K562 (cell line): ENCODE measurements around the gene ZBTB14. TPM values are rescaled to one million over a fixed set of nuclear protein-coding genes. Genes with fewer than 3 reads are reported as not detected.
A peak's percentile ranks its signal among the peaks of the same experiment; 100 is the strongest.

ENCODE experiments used
- ATAC-seq: fragments of 200-7000 bp; cut with Tn5 transposase; 3 replicates; pipeline ENCODE4 v1.9.1; 2020; ENCODE audit warnings: moderate library complexity
- BruUV-seq: library from RNA; stranded (reverse); fragments of 400-500 nt; replicated peaks from 2 replicates; lab custom pipeline; 2021; lab: Mats Ljungman, UMichigan
- CTCF ChIA-PET: fragments of 300-600 bp; formaldehyde crosslinking; extraction: SDS; loops from one replicate; lab custom pipeline; 2021; ENCODE audit warnings: low intra/inter-chr PET ratio; lab: Yijun Ruan, JAX
- POLR2A ChIA-PET: fragments of 300-600, 350-650 bp; sonication (Branson Sonifier 250); formaldehyde crosslinking; extraction: SDS; loops from one replicate; lab custom pipeline; 2021; ENCODE audit warnings: antibody characterized with exemption, inconsistent platforms; lab: Yijun Ruan, JAX
- DNase-seq, 4 experiments: peaks; one replicate each; pipeline versions ENCODE4 v3.0.0 to v3.0.0-alpha.2; 2011 to 2018; ENCODE audit warnings: low spot score in 3 of 4, mixed read lengths in 3 of 4; ENCODE audit errors: extremely low read depth in 1 of 4
- FAIRE-seq: peaks from 2 replicates; lab custom pipeline; 2011; peaks lifted over from hg19 to GRCh38; lab: Jason Lieb, UNC
- H2AFZ ChIP-seq: 2 replicates; pipeline ENCODE4 v1.6.0; 2011; ENCODE audit warnings: low read depth, low read length, control low read depth, inconsistent platforms
- H3K27ac ChIP-seq: fragments of 200-600 bp; 3 replicates; pipeline ENCODE4 v1.8.0; 2011; ENCODE audit warnings: low read depth, mild to moderate bottlenecking, control low read depth, inconsistent platforms, low read length, moderate library complexity, mixed read lengths; ENCODE audit errors: extremely low read depth
- H3K27me3 ChIP-seq, 2 experiments: fragments of 300-600 bp in 1 of 2; 2 replicates in 1 of 2; 3 replicates in 1 of 2; pipeline versions ENCODE4 v1.6.0 to v1.8.0; 2011; ENCODE audit warnings: inconsistent platforms in 2 of 2, low read length in 2 of 2, mild to moderate bottlenecking in 1 of 2, mixed read lengths in 1 of 2, moderate library complexity in 1 of 2; ENCODE audit not compliant: control insufficient read depth in 2 of 2, insufficient read depth in 2 of 2
- H3K36me3 ChIP-seq: fragments of 300-600 bp; 3 replicates; pipeline ENCODE4 v1.8.0; 2011; ENCODE audit warnings: mild to moderate bottlenecking, low read length, inconsistent platforms; ENCODE audit not compliant: control insufficient read depth, insufficient read depth
- H3K4me1 ChIP-seq, 2 experiments: fragments of 200-600 bp in 1 of 2; replicated peaks in 1 of 2; 2 replicates in 1 of 2; 3 replicates in 1 of 2; pipeline versions ENCODE4 v1.5.1 to v1.8.0; 2011; ENCODE audit warnings: inconsistent platforms in 2 of 2, low read length in 2 of 2, mild to moderate bottlenecking in 1 of 2, mixed read lengths in 1 of 2, moderate library complexity in 1 of 2; ENCODE audit not compliant: control insufficient read depth in 2 of 2, insufficient read depth in 2 of 2
- H3K4me2 ChIP-seq: 2 replicates; pipeline ENCODE4 v1.6.1; 2011; ENCODE audit warnings: low read length, control low read depth, inconsistent platforms, mixed read lengths; ENCODE audit not compliant: insufficient read depth
- H3K4me3 ChIP-seq: fragments of 200-600 bp; sonication (generic), shearing (Covaris generic); 2 replicates; pipeline ENCODE4 v1.5.1; 2016; ENCODE audit warnings: control low read depth, inconsistent platforms
- H3K79me2 ChIP-seq: fragments of 200-600 bp; 3 replicates; pipeline ENCODE4 v1.8.0; 2011; ENCODE audit warnings: low read length, inconsistent platforms; ENCODE audit not compliant: control insufficient read depth, insufficient read depth
- H3K9ac ChIP-seq, 2 experiments: 2 replicates each; pipeline versions ENCODE4 v1.6.0 to v1.6.1; 2011; ENCODE audit warnings: low read depth in 2 of 2, low read length in 2 of 2, control low read depth in 1 of 2, inconsistent platforms in 1 of 2, mild to moderate bottlenecking in 1 of 2, mixed read lengths in 1 of 2; ENCODE audit not compliant: insufficient read depth in 1 of 2
- H3K9me1 ChIP-seq: one replicate; pipeline ENCODE4 v1.6.0; 2011; ENCODE audit warnings: inconsistent platforms, mild to moderate bottlenecking, low read length, moderate library complexity; ENCODE audit not compliant: control insufficient read depth, insufficient read depth
- H3K9me3 ChIP-seq: replicated peaks from 2 replicates; pipeline ENCODE4 v1.5.1; 2011; ENCODE audit warnings: low read depth, low read length, inconsistent platforms; ENCODE audit not compliant: control insufficient read depth, insufficient read depth
- H4K20me1 ChIP-seq: replicated peaks from 2 replicates; pipeline ENCODE4 v1.6.1; 2011; ENCODE audit warnings: low read length, inconsistent platforms, mixed read lengths; ENCODE audit not compliant: control insufficient read depth, insufficient read depth
- ZNF175 ChIP-seq: fragments of 200-800 bp; sonication (Bioruptor generic); IDR thresholded peaks from 2 replicates; pipeline ENCODE4 v1.6.1; 2016; ENCODE audit warnings: low read depth, mild to moderate bottlenecking, missing genetic modification characterization, missing compliant biosample characterization
- WGBS: fragments of 100-300 bp; shearing (Covaris generic); methylation state at CpG from one replicate; pipeline ENCODE4 v1.1.6; 2016; ENCODE audit warnings: low coverage, mixed read lengths; ENCODE audit not compliant: insufficient coverage; ENCODE audit errors: missing lambda C conversion rate; 5-methylcytosine and 5-hydroxymethylcytosine counted together
- in situ Hi-C: fragments of 300-500 bp; cut with MboI; formaldehyde crosslinking; loops from 4 replicates; pipeline ENCODE4 v1.15.0; 2018; ENCODE audit warnings: inconsistent platforms, mixed read lengths
- intact Hi-C: fragments of 100-400 bp; cut with micrococcal nuclease; formaldehyde crosslinking; loops from 2 replicates; pipeline ENCODE4 v1.14.2; 2022
- polyA plus RNA-seq, 8 experiments: library from polyadenylated mRNA; depleted of rRNA in 4 of 8; stranded (reverse) in 5 of 8; unstranded in 3 of 8; fragments of >200 nt; fragmentation: Nextera tagmentation in 2 of 8; fragmentation: Illumina TruSeq in 1 of 8; extraction: Ambion mirVana in 2 of 8; extraction: Trizol in 1 of 8; gene quantifications; 2 replicates each; pipeline versions ENCODE4 v1.2.1 to v1.2.3, GENCODE V29; 2011 to 2014; ENCODE audit warnings: inconsistent platforms in 1 of 8, missing spikeins in 1 of 8
- total RNA-seq, 7 experiments: library from RNA; depleted of rRNA in 6 of 7; stranded (reverse); fragments of >200 nt in 6 of 7; fragmentation: Illumina TruSeq in 2 of 7; extraction: Trizol in 2 of 7; gene quantifications; 2 replicates each; pipeline versions ENCODE4 v1.2.1 to v1.2.3, GENCODE V29; 2011 to 2021; ENCODE audit warnings: low replicate concordance in 1 of 7
- TF ChIP-seq, protein P1 (sequence below): fragments of 250-450 bp; sonication (Bioruptor Pico); IDR thresholded peaks from 2 replicates; pipeline ENCODE4 v1.5.0; 2022; ENCODE audit warnings: mild to moderate bottlenecking
- TF ChIP-seq, protein P2 (sequence below), 2 experiments: fragments of 250-450 bp in 1 of 2; fragments of 450-650 bp in 1 of 2; sonication (Bioruptor Pico) in 1 of 2; IDR thresholded peaks; 2 replicates each; pipeline versions ENCODE4 v1.6.1 to v1.8.0; 2016 to 2021; ENCODE audit warnings: mild to moderate bottlenecking in 2 of 2, moderate library complexity in 2 of 2, missing compliant biosample characterization in 1 of 2, missing genetic modification characterization in 1 of 2
- TF ChIP-seq, protein P3 (sequence below): IDR thresholded peaks from 2 replicates; pipeline ENCODE4 v1.6.1; 2011; ENCODE audit warnings: borderline replicate concordance, low read depth, mild to moderate bottlenecking, moderate library complexity, low read length; ENCODE audit not compliant: insufficient read depth, poor library complexity, severe bottlenecking
- TF ChIP-seq, protein P4 (sequence below): fragments of 250-450 bp; sonication (Bioruptor Pico); IDR thresholded peaks from 2 replicates; pipeline ENCODE4 v1.4.0; 2020

ZBTB14 gene
- total and polyA plus RNA-seq, 9 of the 15 experiments (the other 6 are each of a cell fraction or from before 2014, with no cell fraction given), result 2.8 to 12.6 (median 9.0) TPM

DNA sequence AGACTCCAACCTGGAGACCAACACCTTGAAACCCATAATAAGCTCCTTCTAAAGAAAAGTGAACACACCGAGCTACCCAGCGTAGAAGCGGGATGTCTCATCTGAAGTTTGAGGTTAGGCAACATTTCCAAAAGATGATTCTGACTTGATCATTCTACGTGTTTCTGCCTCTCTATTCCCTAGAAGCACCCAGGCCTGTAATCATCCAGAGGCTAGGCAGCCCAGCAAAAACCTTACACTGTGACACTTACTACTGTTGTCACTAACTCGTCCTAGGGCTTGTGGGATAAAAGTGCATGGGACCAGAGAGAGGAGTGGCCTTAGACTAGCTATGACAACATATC lies 1.4 kb downstream of the ZBTB14 start:
- H3K9me3 ChIP-seq, result no peaks in the 10 kb centered on the region
- intact Hi-C loops, result loop anchor here (10.0 kb wide), 2 partner anchors 1391 to 1441 kb away; no protein-coding TSS in a partner anchor

More for the DNA sequence above, 1.4 kb downstream of the ZBTB14 start:
- Histone ChIP-seq H3K4me2 (peak overlapping the region; percentile 77), H3K27me3 (no peaks in the 10 kb centered on the region), H3K4me3 (peak overlapping the region; percentile 50; the same call in 1 of the 2 replicates), H3K9me1 (no peaks in the 10 kb centered on the region), H3K4me1 (peaks cover 5 to 19% of the 10 kb centered on the region in 2 experiments; a peak in 3 of 5 replicates), H3K9ac (peak overlapping the region in 1 of 2 experiments; percentile 62; a peak in 2 of 4 replicates), H3K27ac (no peak overlapping the region), H3K79me2 (peaks cover 10% of the 10 kb centered on the region; the same call in 2 of the 3 replicates), H2AFZ (peak overlapping the region; percentile 77), H3K36me3 (peaks cover 29% of the 10 kb centered on the region), H4K20me1 (no peaks in the 10 kb centered on the region)
- ChIA-PET CTCF (no interaction called here), POLR2A (interaction anchor here (0.7 to 3.5 kb wide), 3 partner anchors 9 to 60 kb away, joined by 3 to 25 read pairs (median 3); no protein-coding TSS in a partner anchor)
- DNase-seq (no peak), ATAC-seq (no peak), FAIRE-seq (peak; percentile 48)
- 65% methylated on average over 5 of the region's 5 CpGs for WGBS
- TF ChIP-seq, protein P1, sequence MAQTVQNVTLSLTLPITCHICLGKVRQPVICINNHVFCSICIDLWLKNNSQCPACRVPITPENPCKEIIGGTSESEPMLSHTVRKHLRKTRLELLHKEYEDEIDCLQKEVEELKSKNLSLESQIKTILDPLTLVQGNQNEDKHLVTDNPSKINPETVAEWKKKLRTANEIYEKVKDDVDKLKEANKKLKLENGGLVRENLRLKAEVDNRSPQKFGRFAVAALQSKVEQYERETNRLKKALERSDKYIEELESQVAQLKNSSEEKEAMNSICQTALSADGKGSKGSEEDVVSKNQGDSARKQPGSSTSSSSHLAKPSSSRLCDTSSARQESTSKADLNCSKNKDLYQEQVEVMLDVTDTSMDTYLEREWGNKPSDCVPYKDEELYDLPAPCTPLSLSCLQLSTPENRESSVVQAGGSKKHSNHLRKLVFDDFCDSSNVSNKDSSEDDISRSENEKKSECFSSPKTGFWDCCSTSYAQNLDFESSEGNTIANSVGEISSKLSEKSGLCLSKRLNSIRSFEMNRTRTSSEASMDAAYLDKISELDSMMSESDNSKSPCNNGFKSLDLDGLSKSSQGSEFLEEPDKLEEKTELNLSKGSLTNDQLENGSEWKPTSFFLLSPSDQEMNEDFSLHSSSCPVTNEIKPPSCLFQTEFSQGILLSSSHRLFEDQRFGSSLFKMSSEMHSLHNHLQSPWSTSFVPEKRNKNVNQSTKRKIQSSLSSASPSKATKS, result no peak
- TF ChIP-seq, protein P2, sequence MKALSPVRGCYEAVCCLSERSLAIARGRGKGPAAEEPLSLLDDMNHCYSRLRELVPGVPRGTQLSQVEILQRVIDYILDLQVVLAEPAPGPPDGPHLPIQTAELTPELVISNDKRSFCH (CRISPR knock-in tag; IDR thresholded peaks at IDR 0.05), result no peak
- TF ChIP-seq, protein P2 (tag; IDR thresholded peaks at IDR 0.05), result no peak
- TF ChIP-seq, protein P3, sequence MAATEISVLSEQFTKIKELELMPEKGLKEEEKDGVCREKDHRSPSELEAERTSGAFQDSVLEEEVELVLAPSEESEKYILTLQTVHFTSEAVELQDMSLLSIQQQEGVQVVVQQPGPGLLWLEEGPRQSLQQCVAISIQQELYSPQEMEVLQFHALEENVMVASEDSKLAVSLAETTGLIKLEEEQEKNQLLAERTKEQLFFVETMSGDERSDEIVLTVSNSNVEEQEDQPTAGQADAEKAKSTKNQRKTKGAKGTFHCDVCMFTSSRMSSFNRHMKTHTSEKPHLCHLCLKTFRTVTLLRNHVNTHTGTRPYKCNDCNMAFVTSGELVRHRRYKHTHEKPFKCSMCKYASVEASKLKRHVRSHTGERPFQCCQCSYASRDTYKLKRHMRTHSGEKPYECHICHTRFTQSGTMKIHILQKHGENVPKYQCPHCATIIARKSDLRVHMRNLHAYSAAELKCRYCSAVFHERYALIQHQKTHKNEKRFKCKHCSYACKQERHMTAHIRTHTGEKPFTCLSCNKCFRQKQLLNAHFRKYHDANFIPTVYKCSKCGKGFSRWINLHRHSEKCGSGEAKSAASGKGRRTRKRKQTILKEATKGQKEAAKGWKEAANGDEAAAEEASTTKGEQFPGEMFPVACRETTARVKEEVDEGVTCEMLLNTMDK, result no peak
- TF ChIP-seq ZNF175 (CRISPR knock-in tag), result no peak
- TF ChIP-seq, protein P4, sequence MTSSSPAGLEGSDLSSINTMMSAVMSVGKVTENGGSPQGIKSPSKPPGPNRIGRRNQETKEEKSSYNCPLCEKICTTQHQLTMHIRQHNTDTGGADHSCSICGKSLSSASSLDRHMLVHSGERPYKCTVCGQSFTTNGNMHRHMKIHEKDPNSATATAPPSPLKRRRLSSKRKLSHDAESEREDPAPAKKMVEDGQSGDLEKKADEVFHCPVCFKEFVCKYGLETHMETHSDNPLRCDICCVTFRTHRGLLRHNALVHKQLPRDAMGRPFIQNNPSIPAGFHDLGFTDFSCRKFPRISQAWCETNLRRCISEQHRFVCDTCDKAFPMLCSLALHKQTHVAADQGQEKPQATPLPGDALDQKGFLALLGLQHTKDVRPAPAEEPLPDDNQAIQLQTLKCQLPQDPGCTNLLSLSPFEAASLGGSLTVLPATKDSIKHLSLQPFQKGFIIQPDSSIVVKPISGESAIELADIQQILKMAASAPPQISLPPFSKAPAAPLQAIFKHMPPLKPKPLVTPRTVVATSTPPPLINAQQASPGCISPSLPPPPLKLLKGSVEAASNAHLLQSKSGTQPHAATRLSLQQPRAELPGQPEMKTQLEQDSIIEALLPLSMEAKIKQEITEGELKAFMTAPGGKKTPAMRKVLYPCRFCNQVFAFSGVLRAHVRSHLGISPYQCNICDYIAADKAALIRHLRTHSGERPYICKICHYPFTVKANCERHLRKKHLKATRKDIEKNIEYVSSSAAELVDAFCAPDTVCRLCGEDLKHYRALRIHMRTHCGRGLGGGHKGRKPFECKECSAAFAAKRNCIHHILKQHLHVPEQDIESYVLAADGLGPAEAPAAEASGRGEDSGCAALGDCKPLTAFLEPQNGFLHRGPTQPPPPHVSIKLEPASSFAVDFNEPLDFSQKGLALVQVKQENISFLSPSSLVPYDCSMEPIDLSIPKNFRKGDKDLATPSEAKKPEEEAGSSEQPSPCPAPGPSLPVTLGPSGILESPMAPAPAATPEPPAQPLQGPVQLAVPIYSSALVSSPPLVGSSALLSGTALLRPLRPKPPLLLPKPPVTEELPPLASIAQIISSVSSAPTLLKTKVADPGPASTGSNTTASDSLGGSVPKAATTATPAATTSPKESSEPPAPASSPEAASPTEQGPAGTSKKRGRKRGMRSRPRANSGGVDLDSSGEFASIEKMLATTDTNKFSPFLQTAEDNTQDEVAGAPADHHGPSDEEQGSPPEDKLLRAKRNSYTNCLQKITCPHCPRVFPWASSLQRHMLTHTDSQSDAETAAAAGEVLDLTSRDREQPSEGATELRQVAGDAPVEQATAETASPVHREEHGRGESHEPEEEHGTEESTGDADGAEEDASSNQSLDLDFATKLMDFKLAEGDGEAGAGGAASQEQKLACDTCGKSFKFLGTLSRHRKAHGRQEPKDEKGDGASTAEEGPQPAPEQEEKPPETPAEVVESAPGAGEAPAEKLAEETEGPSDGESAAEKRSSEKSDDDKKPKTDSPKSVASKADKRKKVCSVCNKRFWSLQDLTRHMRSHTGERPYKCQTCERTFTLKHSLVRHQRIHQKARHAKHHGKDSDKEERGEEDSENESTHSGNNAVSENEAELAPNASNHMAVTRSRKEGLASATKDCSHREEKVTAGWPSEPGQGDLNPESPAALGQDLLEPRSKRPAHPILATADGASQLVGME, result no peak
- in situ Hi-C loops, result loop anchor here (25.0 kb wide), 1 partner anchor 1443 kb away; the partner anchor contains the start of gene ARHGAP28
- TSS peak; percentile 37 for BruUV-seq
